HepG2 (cell line): ENCODE data around the gene RIMS3. TPM values are rescaled to one million over a fixed set of nuclear protein-coding genes. Genes with fewer than 3 reads are reported as not detected.

Experiments used
- AKNA ChIP-seq: sonication (generic); formaldehyde crosslinking; IDR thresholded peaks from 2 replicates; pipeline ENCODE4 v1.4.0; 2020; ENCODE audit warnings: missing genetic modification reagents, borderline replicate concordance
- NR2F6 ChIP-seq, 2 experiments: IDR thresholded peaks; 2 replicates each; pipeline ENCODE4 v1.6.1; 2016; ENCODE audit warnings: antibody characterized with exemption in 1 of 2, mild to moderate bottlenecking in 1 of 2
- ZNF761 ChIP-seq: sonication (generic); formaldehyde crosslinking; conservative IDR thresholded peaks from 2 replicates; pipeline ENCODE4 v1.4.0; 2020; ENCODE audit warnings: mild to moderate bottlenecking, missing genetic modification reagents
- polyA plus RNA-seq, 8 experiments: library from polyadenylated mRNA; depleted of rRNA in 3 of 8; stranded (reverse) in 7 of 8; unstranded in 1 of 8; fragments of >200 nt; fragmentation: Illumina TruSeq in 4 of 8; extraction: Trizol in 4 of 8; gene quantifications; 2 replicates each; pipeline versions ENCODE4 v1.2.1 to v1.2.3, GENCODE V29; 2011 to 2016; ENCODE audit warnings: low read depth in 4 of 8, missing spikeins in 1 of 8, mixed read lengths in 1 of 8; ENCODE audit not compliant: insufficient read depth in 1 of 8
- total RNA-seq, 5 experiments: library from RNA; depleted of rRNA; stranded (reverse); fragments of >200 nt; fragmentation: Illumina TruSeq; extraction: Trizol; gene quantifications; 2 replicates each; pipeline ENCODE4 v1.2.3, GENCODE V29; 2016; ENCODE audit warnings: low read depth in 1 of 5
- TF ChIP-seq, protein P1 (sequence below), 2 experiments: IDR thresholded peaks; 2 replicates each; pipeline ENCODE4 v1.6.1; 2011 to 2012; ENCODE audit warnings: low read length in 2 of 2, borderline replicate concordance in 1 of 2, low read depth in 1 of 2, mild to moderate bottlenecking in 1 of 2, moderate library complexity in 1 of 2

RIMS3 gene
- total and polyA plus RNA-seq, 2 of the 13 experiments (the other 11 are each of a cell fraction or from before 2014, with no cell fraction given), result 2.1 to 5.4 TPM

DNA sequence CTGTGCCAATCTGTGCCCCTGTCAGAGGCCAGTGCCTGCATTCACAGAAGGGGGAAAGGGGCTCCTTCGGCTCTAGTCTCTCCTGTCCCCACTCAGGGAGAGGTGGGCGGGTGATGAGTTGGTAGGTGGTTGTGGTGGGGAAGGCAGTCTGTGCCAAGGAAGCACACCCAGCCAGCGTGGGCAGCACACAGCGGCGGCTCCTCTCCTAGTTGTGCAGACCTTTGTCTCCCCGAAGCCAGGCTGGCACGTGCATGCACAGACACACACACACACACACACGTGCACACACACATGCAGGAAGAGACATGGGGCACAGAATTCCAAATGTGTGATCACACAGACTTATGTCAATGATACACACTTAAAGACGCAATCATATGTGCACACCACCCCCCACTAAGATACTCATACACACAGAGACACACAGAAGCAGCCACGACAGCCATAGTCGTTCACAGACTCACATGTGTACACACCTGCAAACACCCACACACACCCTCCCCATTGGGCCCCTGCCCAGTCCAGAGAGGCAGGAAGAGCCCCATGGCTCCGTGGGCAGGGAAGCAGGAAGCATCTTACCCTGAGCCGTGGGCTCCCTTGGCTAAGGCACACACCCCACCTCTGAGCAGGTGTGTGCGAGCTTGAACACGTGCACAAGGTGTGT, 16.4 kb downstream of the RIMS3 start (continued):
- TF ChIP-seq AKNA (CRISPR knock-in tag), result no peak
- TF ChIP-seq NR2F6 (IDR thresholded peaks at IDR 0.05), result no peak
- no peak for TF ChIP-seq NR2F6 (CRISPR knock-in tag; IDR thresholded peaks at IDR 0.05)
- no peak for TF ChIP-seq ZNF761 (CRISPR knock-in tag)
- TF ChIP-seq, protein P1, sequence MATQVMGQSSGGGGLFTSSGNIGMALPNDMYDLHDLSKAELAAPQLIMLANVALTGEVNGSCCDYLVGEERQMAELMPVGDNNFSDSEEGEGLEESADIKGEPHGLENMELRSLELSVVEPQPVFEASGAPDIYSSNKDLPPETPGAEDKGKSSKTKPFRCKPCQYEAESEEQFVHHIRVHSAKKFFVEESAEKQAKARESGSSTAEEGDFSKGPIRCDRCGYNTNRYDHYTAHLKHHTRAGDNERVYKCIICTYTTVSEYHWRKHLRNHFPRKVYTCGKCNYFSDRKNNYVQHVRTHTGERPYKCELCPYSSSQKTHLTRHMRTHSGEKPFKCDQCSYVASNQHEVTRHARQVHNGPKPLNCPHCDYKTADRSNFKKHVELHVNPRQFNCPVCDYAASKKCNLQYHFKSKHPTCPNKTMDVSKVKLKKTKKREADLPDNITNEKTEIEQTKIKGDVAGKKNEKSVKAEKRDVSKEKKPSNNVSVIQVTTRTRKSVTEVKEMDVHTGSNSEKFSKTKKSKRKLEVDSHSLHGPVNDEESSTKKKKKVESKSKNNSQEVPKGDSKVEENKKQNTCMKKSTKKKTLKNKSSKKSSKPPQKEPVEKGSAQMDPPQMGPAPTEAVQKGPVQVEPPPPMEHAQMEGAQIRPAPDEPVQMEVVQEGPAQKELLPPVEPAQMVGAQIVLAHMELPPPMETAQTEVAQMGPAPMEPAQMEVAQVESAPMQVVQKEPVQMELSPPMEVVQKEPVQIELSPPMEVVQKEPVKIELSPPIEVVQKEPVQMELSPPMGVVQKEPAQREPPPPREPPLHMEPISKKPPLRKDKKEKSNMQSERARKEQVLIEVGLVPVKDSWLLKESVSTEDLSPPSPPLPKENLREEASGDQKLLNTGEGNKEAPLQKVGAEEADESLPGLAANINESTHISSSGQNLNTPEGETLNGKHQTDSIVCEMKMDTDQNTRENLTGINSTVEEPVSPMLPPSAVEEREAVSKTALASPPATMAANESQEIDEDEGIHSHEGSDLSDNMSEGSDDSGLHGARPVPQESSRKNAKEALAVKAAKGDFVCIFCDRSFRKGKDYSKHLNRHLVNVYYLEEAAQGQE (IDR thresholded peaks at IDR 0.05; ENCODE audit: borderline replicate concordance in 1 of 2, low read depth in 1 of 2, low read length in 2 of 2), result no peak
